Erythroblast (primary cell): ENCODE data around the gene ZNF780A.

ENCODE experiments used
- GATA1 ChIP-seq: IDR thresholded peaks from 2 replicates; pipeline ENCODE4 v1.6.1; 2011; ENCODE audit warnings: low read depth, mild to moderate bottlenecking, control low read depth, low read length, moderate library complexity
- POLR2A ChIP-seq: IDR thresholded peaks from 2 replicates; pipeline ENCODE4 v1.6.1; 2011; ENCODE audit warnings: mild to moderate bottlenecking, low read length

DNA sequence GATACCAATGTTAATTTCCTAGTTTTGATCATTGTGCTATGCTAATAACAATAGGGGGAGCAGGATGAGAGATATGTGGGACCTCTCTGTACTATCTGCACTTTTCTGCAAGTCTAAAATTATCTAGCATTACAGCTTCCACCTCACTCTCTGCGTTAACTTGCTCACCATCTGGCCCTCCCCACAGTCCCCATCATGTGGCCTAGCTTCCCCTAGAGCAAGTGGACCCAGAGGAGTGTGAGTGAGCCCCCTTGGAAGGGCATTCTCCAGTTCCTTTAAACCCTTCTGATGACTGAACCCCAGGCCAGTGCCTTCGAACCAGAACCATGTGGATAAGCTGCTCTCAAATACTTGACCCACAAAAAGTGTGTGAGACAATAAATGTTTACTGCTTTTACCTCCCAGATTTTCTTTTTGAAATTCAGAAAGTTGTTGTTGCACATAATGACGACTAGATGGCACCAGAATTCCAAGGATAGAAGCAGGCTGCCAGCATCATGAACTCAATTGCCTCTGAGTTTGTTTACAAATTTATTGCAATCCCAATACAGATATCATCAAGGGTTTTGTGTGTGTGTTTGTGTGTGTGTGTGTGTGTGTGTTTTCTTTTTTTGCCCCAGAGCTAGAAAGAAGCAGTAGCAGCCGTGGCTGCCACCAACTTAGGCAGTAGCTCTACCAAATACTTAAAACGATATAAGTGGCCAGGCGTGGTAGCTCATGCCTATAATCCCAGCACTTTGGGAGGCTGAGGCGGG is 49.0 kb upstream of the ZNF780A start:
- TF ChIP-seq POLR2A: no peak
- no peak for TF ChIP-seq GATA1
